CD4-positive, alpha-beta T cell treated with Interleukin-17A for 1 hour (primary cell): Measurements from ENCODE around the gene FCGR2B.
"Not testable (repeated sequence)": the region's sequence is repeated elsewhere in the genome, so short reads cannot be mapped to it uniquely, and the experiment has no call there.

ENCODE experiments used
- DNase-seq: peaks from one replicate; pipeline ENCODE4 v3.0.0-alpha.2; 2020

The FCGR2B gene

GRCh38 chr1:161662684-161663339 lies at the start of gene FCGR2B:
Gene FCGR2B, plus strand, starts transcription at chr1:161663143. Its CDS starts 99 bp downstream, at chr1:161663242.
- not testable (repeated sequence) for DNase-seq

- not testable (repeated sequence) for DNase-seq
Measured at GRCh38 chr1:161616417-161616816, 46.5 kb upstream of the FCGR2B start.

GRCh38 chr1:161618517-161618916 lies 44.4 kb upstream of the FCGR2B start:
- DNase-seq, result not testable (repeated sequence)

GRCh38 chr1:161620399-161620798 lies 42.5 kb upstream of the FCGR2B start:
- not testable (repeated sequence) for DNase-seq

GRCh38 chr1:161621181-161622000 lies 41.6 kb upstream of the FCGR2B start:
- DNase-seq, result peak; percentile 90

- DNase-seq, result peak; percentile 40
Measured at GRCh38 chr1:161622054-161622453, 40.9 kb upstream of the FCGR2B start.

GRCh38 chr1:161623401-161624051 lies 39.4 kb upstream of the FCGR2B start:
- DNase-seq, result peak; percentile 53

GRCh38 chr1:161624605-161625004 lies 38.3 kb upstream of the FCGR2B start:
- peak; percentile 28 for DNase-seq

GRCh38 chr1:161626445-161627146 lies 36.3 kb upstream of the FCGR2B start:
- DNase-seq, result peak; percentile 54

GRCh38 chr1:161630128-161630742 lies 32.7 kb upstream of the FCGR2B start:
- not testable (repeated sequence) for DNase-seq

GRCh38 chr1:161631076-161631475 lies 31.9 kb upstream of the FCGR2B start, which contains the start of gene FCGR3B:
Gene FCGR3B, minus strand, starts transcription at chr1:161631176. Its CDS starts 82 bp downstream, at chr1:161631094.
- no peak for DNase-seq

GRCh38 chr1:161634993-161635392 lies 27.9 kb upstream of the FCGR2B start:
- DNase-seq, result not testable (repeated sequence)

GRCh38 chr1:161636189-161636782 lies 26.7 kb upstream of the FCGR2B start:
- peak; percentile 53 for DNase-seq

- not testable (repeated sequence) for DNase-seq
Measured at GRCh38 chr1:161636976-161637375, 26.0 kb upstream of the FCGR2B start.

GRCh38 chr1:161638251-161638993 lies 24.5 kb upstream of the FCGR2B start:
- not testable (repeated sequence) for DNase-seq

GRCh38 chr1:161639203-161639602 lies 23.7 kb upstream of the FCGR2B start:
- not testable (repeated sequence) for DNase-seq

- DNase-seq, result peak; percentile 38
Measured at GRCh38 chr1:161642697-161643096, 20.2 kb upstream of the FCGR2B start.

- DNase-seq, result not testable (repeated sequence)
Measured at GRCh38 chr1:161643481-161644208, 19.3 kb upstream of the FCGR2B start.

- DNase-seq, result not testable (repeated sequence)
Measured at GRCh38 chr1:161644855-161645254, 18.1 kb upstream of the FCGR2B start.
